Trophoblast cell (in vitro differentiated cells and primary cell): ENCODE data around the gene NOPCHAP1.

ENCODE experiments used
- DNase-seq, 2 donors: peaks; one replicate each; pipeline ENCODE4 v3.0.0-alpha.2; 2016
- H2AFZ ChIP-seq: 2 replicates; pipeline ENCODE4 v1.6.1; 2013; ENCODE audit warnings: low read length, moderate library complexity, mild to moderate bottlenecking; ENCODE audit not compliant: insufficient read depth, poor library complexity
- H2AK5ac ChIP-seq: 2 replicates; pipeline ENCODE4 v1.6.1; 2013; ENCODE audit warnings: mild to moderate bottlenecking, low read length
- H2BK120ac ChIP-seq: 2 replicates; pipeline ENCODE4 v1.6.1; 2013; ENCODE audit warnings: low read length, mild to moderate bottlenecking, moderate library complexity; ENCODE audit not compliant: insufficient read depth, poor library complexity
- H2BK12ac ChIP-seq: 2 replicates; pipeline ENCODE4 v1.6.1; 2013; ENCODE audit warnings: mild to moderate bottlenecking, low read length, moderate library complexity
- H2BK5ac ChIP-seq: 2 replicates; pipeline ENCODE4 v1.6.1; 2013; ENCODE audit warnings: low read length, low read depth, moderate library complexity, mild to moderate bottlenecking; ENCODE audit not compliant: poor library complexity
- H3K14ac ChIP-seq: 2 replicates; pipeline ENCODE4 v1.6.1; 2013; ENCODE audit warnings: mild to moderate bottlenecking, low read length
- H3K18ac ChIP-seq: 2 replicates; pipeline ENCODE4 v1.6.1; 2013; ENCODE audit warnings: mild to moderate bottlenecking, low read length
- H3K23ac ChIP-seq: 2 replicates; pipeline ENCODE4 v1.6.1; 2013; ENCODE audit warnings: low read length
- H3K27ac ChIP-seq: 2 replicates; pipeline ENCODE4 v1.5.1; 2013; ENCODE audit warnings: low read depth, mild to moderate bottlenecking, inconsistent platforms, low read length, moderate library complexity
- H3K27me3 ChIP-seq: 2 replicates; pipeline ENCODE4 v1.6.1; 2013; ENCODE audit warnings: inconsistent platforms, mild to moderate bottlenecking, low read length, moderate library complexity; ENCODE audit not compliant: insufficient read depth
- H3K36me3 ChIP-seq, 2 experiments: 1 replicate in 1 of 2; 2 replicates in 1 of 2; pipeline ENCODE4 v1.6.1; 2013; ENCODE audit warnings: low read length in 2 of 2, mild to moderate bottlenecking in 2 of 2, moderate library complexity in 1 of 2; ENCODE audit not compliant: insufficient read depth in 2 of 2, control insufficient read depth in 1 of 2
- H3K4ac ChIP-seq: 2 replicates; pipeline ENCODE4 v1.6.1; 2013; ENCODE audit warnings: low read depth, mild to moderate bottlenecking, low read length, moderate library complexity
- H3K4me1 ChIP-seq, 2 experiments: 1 replicate in 1 of 2; 2 replicates in 1 of 2; pipeline ENCODE4 v1.6.1; 2013; ENCODE audit warnings: low read length in 2 of 2, mild to moderate bottlenecking in 2 of 2, moderate library complexity in 1 of 2; ENCODE audit not compliant: insufficient read depth in 2 of 2, control insufficient read depth in 1 of 2
- H3K4me2 ChIP-seq: 2 replicates; pipeline ENCODE4 v1.6.1; 2013; ENCODE audit warnings: inconsistent platforms, mild to moderate bottlenecking, low read length, moderate library complexity
- H3K4me3 ChIP-seq: 2 replicates; pipeline ENCODE4 v1.5.1; 2013; ENCODE audit warnings: mild to moderate bottlenecking, low read depth, low read length, inconsistent platforms
- H3K79me1 ChIP-seq: one replicate; pipeline ENCODE4 v1.6.1; 2013; ENCODE audit warnings: low read length
- H3K79me2 ChIP-seq: 2 replicates; pipeline ENCODE4 v1.6.1; 2013; ENCODE audit warnings: low read length, mild to moderate bottlenecking; ENCODE audit not compliant: control insufficient read depth, insufficient read depth, poor library complexity
- H3K9ac ChIP-seq: 2 replicates; pipeline ENCODE4 v1.6.1; 2013; ENCODE audit warnings: mild to moderate bottlenecking, low read length
- H3K9me3 ChIP-seq: 2 replicates; pipeline ENCODE4 v1.6.1; 2013; ENCODE audit warnings: low read depth, mild to moderate bottlenecking, control low read depth, inconsistent platforms, low read length; ENCODE audit not compliant: insufficient read depth
- H4K12ac ChIP-seq: 2 replicates; pipeline ENCODE4 v1.6.1; 2013; ENCODE audit warnings: low read depth, mild to moderate bottlenecking, low read length, moderate library complexity
- H4K8ac ChIP-seq: 2 replicates; pipeline ENCODE4 v1.6.1; 2013; ENCODE audit warnings: low read depth, mild to moderate bottlenecking, low read length, moderate library complexity
- H4K91ac ChIP-seq: one replicate; pipeline ENCODE4 v1.6.1; 2013; ENCODE audit warnings: low read depth, mild to moderate bottlenecking, low read length, moderate library complexity
- WGBS: extraction: QIAGEN DNeasy Blood & Tissue Kit; methylation state at CpG from one replicate; pipeline ENCODE4 v1.1.7; 2013; ENCODE audit warnings: missing lambda C conversion rate; ENCODE audit not compliant: insufficient read length, insufficient coverage; ENCODE audit errors: extremely low coverage; 5-methylcytosine and 5-hydroxymethylcytosine counted together

NOPCHAP1 gene

DNA sequence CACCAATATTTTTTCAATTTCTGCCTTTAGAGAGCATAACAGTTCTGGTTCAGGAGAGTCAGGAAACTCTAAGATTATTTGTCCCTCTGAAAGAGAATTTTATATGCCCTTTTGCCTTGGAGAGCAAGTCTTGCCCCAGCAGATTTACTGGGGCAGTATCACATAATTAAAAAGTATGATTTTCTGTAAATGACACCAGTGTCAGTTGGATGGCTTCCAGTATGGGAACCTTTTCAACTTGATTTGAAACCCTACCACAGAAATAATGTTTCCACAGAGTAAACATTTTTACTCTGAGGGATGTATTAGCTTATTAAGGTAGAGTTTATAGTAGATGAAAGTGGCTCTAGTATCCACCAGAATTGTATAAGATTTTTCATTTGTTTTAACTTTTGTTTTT is 15.4 kb downstream of the NOPCHAP1 start:
- Histone ChIP-seq H3K4me1 (no peaks in the 10 kb centered on the region), H3K14ac (no peak overlapping the region), H3K4me3 (no peak overlapping the region), H3K27me3 (no peaks in the 10 kb centered on the region), H4K8ac (no peak overlapping the region), H3K27ac (no peak overlapping the region), H3K36me3 (peaks cover 15 to 23% of the 10 kb centered on the region in 2 experiments), H2BK12ac (no peak overlapping the region), H4K91ac (no peak overlapping the region), H2AFZ (no peak overlapping the region), H4K12ac (no peak overlapping the region), H2BK120ac (no peak overlapping the region), H3K79me1 (no peaks in the 10 kb centered on the region), H3K23ac (no peak overlapping the region), H2AK5ac (no peak overlapping the region), H3K4me2 (no peak overlapping the region), H3K18ac (no peak overlapping the region), H3K9me3 (no peaks in the 10 kb centered on the region), H3K4ac (no peak overlapping the region), H3K79me2 (no peaks in the 10 kb centered on the region), H3K9ac (no peak overlapping the region), H2BK5ac (no peak overlapping the region)
- no peak for DNase-seq

DNA sequence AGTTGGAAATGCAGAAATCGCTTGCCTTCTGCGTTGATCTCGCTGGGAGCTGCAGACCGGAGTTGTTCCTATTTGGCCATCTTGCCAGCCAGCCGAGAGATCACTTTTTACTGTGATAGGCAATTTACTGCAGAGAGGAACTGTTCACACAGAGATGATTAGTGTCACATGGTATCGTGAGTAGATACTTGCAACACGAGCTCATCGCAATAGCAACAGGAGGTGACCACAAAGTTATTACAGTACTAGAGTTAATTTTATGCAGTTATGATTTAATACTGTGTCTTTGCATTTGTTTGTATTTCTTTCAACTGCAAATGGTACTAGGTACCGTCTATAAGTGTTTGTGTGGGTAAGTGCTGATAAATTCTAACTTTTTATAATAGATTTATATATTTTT is 27.8 kb downstream of the NOPCHAP1 start:
- no peak for DNase-seq
- H3K4me3 ChIP-seq = no peak overlapping the region
- H3K36me3 ChIP-seq = peaks cover 0 to 8% of the 10 kb centered on the region in 2 experiments
- no peak overlapping the region for H3K9ac ChIP-seq
- no peak overlapping the region for H3K27ac ChIP-seq
- H3K9me3 ChIP-seq = no peaks in the 10 kb centered on the region
- H2BK120ac ChIP-seq = no peak overlapping the region
- no peaks in the 10 kb centered on the region for H3K79me2 ChIP-seq
- H2AK5ac ChIP-seq = no peak overlapping the region
- no peaks in the 10 kb centered on the region for H3K27me3 ChIP-seq
- no peaks in the 10 kb centered on the region for H3K79me1 ChIP-seq
- no peak overlapping the region for H3K4me2 ChIP-seq
- no peak overlapping the region for H2BK5ac ChIP-seq
- no peak overlapping the region for H3K23ac ChIP-seq
- H2BK12ac ChIP-seq = no peak overlapping the region
- no peak overlapping the region for H3K18ac ChIP-seq
- no peak overlapping the region for H2AFZ ChIP-seq
- no peak overlapping the region for H3K4ac ChIP-seq
- H4K8ac ChIP-seq = no peak overlapping the region
- H4K91ac ChIP-seq = no peak overlapping the region
- no peak overlapping the region for H4K12ac ChIP-seq
- WGBS = no CpG with 5 or more reads among the region's 9 CpGs
- H3K14ac ChIP-seq = no peak overlapping the region
- H3K4me1 ChIP-seq = peaks cover 3 to 6% of the 10 kb centered on the region in 2 experiments

DNA sequence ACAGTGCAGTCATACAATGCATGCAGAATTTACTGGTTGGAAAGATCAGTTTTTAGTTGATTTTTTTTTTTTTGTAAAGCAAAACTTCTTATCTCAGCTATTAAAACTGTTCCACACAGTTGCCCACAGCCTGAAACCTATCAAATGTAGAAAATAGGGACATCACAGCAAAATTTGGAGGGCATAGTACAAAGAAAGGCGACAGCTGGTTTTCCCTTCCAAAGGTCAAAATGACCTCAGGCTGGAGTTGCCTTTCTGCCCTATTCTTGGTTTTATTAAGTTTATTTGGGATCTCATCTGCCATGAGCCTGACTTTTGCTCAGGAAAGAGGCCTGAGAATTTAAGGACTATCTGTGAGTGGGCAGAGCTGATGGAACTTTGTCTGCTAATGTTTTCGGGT is 28.5 kb downstream of the NOPCHAP1 start:
- Histone ChIP-seq H2AK5ac (no peak overlapping the region), H3K4me1 (peaks cover 3 to 9% of the 10 kb centered on the region in 2 experiments), H3K14ac (no peak overlapping the region), H4K91ac (no peak overlapping the region), H3K18ac (no peak overlapping the region), H4K8ac (no peak overlapping the region), H3K79me2 (no peaks in the 10 kb centered on the region), H2BK5ac (no peak overlapping the region), H2AFZ (no peak overlapping the region), H3K9me3 (no peaks in the 10 kb centered on the region), H3K23ac (no peak overlapping the region), H3K79me1 (no peaks in the 10 kb centered on the region), H2BK120ac (no peak overlapping the region), H3K9ac (no peak overlapping the region), H3K36me3 (peaks cover 0 to 11% of the 10 kb centered on the region in 2 experiments), H3K4me3 (no peak overlapping the region), H2BK12ac (no peak overlapping the region), H3K4me2 (no peak overlapping the region), H4K12ac (no peak overlapping the region), H3K4ac (no peak overlapping the region), H3K27me3 (no peaks in the 10 kb centered on the region), H3K27ac (no peak overlapping the region)
- no CpG with 5 or more reads among the region's 2 CpGs for WGBS
- no peak for DNase-seq

DNA sequence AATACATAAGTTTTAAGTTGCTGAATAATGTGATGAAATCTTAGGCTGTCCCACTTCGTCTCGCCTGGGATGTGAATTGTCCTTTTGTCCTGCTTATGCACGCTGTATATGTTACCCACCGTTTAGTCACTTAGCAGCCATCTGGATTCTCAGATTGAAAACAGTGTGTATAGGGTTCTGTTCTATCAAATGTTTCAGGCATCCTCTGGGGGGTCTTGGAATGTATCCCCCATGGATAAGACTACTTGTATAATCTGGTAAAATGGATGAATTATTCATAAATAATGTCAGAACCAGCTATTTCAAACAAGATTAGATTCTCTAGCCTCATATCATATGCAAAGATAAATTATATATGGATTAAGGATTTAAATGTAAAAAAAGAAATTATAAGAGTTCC is 29.4 kb downstream of the NOPCHAP1 start:
- H3K4me2 ChIP-seq = no peak overlapping the region
- no CpG with 5 or more reads among the region's 4 CpGs for WGBS
- H4K12ac ChIP-seq = no peak overlapping the region

More for the DNA sequence above, 29.4 kb downstream of the NOPCHAP1 start:
- H3K4ac ChIP-seq = no peak overlapping the region
- H3K23ac ChIP-seq = no peak overlapping the region
- H3K14ac ChIP-seq = no peak overlapping the region
- H4K8ac ChIP-seq = no peak overlapping the region
- no peaks in the 10 kb centered on the region for H3K79me2 ChIP-seq
- H3K27ac ChIP-seq = no peak overlapping the region
- no peak overlapping the region for H3K4me3 ChIP-seq
- H2BK120ac ChIP-seq = no peak overlapping the region
- no peaks in the 10 kb centered on the region for H3K27me3 ChIP-seq
- H2BK12ac ChIP-seq = no peak overlapping the region
- H3K9ac ChIP-seq = no peak overlapping the region
- DNase-seq = no peak
- peaks cover 4 to 10% of the 10 kb centered on the region in 2 experiments for H3K4me1 ChIP-seq
- H2AK5ac ChIP-seq = no peak overlapping the region
- no peak overlapping the region for H2AFZ ChIP-seq
- no peaks in the 10 kb centered on the region for H3K79me1 ChIP-seq
- H3K18ac ChIP-seq = no peak overlapping the region
- H3K9me3 ChIP-seq = no peaks in the 10 kb centered on the region
- H4K91ac ChIP-seq = no peak overlapping the region
- no peak overlapping the region for H2BK5ac ChIP-seq
- H3K36me3 ChIP-seq = peaks cover 0 to 11% of the 10 kb centered on the region in 2 experiments
